Embryonic facial prominence (tissue), 1 donor: ENCODE data around the gene FAM193B.

Experiments
- DNase-seq: peaks from one replicate; pipeline ENCODE4 v3.0.0-alpha.2; 2016; ENCODE audit errors: extremely low spot score

The FAM193B gene

DNA sequence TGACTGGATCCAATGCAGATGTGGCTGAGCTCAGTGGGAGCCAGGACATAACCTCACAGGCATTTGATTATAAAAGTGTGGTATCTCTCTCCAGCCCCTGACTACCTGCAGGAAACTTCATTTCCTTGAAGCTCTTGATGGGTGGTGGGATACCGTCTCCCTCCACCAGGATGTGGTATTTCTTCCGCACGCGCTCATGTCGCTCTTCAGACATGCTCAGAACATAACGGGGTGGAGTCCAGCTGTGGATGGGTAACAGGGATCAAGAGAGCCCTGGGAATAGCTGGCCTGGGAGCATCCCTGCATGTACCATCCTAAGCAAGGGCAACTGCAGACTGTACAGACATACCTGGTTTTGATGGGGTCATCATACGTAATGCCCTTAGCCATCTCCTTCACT lies 38.8 kb downstream of the FAM193B start:
- DNase-seq: no peak

DNA sequence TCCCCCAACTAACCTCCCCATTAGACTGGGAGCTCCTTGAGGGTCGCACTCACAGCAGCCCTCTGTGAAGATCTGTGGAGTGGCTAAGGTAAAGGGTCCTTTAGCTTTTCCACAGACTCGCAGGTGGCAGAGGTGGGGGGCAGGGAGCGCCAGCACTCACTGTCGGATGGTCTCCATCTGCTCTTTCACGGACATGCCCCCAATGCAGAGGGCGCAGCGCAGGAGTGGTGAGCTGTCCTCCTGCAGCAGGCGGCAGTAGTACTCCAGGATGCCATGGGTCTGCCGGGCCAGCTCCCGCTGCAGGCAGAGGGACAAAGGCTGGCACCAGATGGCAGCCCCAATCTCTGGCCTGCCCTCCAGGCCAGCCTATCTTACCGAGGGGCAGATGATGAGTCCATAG lies 39.8 kb downstream of the FAM193B start:
- DNase-seq: no peak

DNA sequence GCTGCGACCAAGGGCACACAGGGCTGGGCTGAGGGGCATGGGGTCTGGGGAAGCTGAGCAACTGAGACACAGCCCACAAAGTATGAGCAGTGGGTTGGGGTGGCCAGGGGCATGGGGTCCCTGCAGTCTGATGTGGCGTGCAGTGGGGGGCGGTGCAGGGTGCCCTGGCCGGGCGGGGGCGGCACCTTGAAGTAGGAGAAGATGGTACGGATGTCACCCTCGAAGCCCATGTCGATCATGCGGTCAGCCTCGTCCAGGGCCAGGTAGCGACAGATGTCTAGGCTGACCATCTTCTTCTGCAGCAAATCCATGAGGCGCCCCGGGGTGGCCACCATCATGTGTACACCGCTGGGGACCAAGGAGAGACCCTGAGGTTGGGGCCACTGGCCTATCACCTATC lies 40.9 kb downstream of the FAM193B start:
- DNase-seq: no peak

DNA sequence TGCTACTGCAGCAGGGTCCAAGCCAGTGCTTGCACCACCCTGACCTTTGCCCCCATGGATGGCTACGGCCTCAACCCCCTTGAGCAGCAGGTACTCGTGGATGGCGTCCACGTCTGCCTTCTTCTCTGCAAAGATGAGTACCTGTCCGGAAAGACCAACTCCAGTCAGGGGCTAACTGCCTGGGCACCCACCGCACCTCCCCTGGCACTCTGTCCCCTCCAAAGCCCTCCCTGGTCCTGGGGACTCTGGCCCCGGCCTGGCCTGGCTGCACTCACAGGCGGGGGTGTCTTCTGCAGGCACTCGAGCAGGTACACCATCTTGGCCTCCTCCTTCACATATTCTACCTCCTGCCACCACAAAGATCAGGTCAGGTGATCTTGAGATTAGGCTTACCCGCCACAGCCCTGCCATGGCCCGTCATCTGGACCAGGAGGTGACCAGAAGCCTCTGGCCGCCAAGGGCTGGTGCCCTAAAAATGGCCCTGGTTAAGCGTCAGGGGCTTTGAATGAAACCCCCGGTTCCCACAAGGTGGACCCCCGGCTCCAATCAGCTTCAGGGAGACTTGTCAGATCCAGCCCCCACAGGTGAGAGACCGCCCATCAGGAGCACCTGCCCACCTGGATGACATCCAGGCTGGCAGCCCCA lies 41.5 kb downstream of the FAM193B start:
- no peak for DNase-seq

DNA sequence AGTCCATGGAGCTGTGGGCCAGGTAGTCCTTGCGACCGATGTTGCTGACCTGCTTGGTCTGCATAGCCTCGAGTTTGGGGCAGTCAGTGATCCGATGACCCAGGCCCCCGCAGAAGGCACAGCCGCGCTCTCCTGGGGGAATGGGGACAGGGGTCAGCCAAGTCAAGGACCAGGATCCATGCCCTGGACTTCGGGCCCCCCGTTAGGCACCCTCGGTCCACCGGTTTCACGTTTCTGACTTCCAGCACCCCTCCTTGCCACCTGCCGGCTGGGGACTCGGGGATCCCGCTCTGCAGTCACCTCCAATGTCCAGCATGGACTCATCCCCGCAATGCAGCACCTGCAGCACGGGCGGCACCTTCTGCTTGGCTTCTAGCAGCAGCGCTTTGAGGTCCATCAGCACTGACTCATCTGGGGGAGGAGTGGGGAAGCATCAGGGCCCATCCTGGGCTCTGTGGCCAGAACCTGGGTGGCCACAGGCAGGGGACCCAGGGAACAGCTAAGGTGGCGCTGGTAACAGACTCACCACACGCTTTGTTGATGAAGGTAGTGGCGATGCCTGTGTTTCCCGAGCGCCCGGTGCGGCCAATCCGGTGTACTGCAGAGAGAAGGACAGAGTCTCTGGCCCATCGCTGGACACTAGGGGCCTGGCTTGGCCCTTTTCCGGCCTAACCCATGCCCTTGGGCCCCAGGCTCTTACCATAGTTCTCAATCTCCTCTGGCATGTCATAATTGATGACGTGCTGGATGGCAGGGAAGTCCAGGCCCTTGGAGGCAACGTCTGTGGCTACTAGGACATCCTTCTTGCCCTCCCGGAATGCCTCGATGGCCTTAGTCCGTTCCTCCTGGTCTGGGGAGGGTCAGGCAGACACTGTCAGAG lies 42.3 kb downstream of the FAM193B start:
- no peak for DNase-seq

DNA sequence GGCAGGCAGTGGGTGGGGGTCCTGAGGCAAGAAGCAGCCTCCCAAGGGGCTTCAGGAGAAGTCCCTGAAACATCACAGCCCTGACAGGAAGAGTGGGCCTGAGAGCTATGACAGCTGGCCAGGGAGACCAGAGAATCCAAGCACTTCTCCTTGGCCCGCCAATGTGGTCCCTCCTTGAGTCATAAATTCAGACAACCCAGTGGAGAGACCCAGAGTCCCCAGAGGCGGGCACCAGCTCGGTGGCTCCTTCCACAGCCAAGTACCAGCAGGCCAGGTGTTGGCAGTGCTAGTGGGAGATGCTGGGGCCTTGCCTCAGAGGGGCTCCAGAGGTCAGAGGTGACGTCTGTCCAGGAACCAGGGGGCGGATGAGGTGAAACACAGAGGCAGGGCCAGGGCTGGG lies 43.2 kb downstream of the FAM193B start:
- DNase-seq: no peak

DNA sequence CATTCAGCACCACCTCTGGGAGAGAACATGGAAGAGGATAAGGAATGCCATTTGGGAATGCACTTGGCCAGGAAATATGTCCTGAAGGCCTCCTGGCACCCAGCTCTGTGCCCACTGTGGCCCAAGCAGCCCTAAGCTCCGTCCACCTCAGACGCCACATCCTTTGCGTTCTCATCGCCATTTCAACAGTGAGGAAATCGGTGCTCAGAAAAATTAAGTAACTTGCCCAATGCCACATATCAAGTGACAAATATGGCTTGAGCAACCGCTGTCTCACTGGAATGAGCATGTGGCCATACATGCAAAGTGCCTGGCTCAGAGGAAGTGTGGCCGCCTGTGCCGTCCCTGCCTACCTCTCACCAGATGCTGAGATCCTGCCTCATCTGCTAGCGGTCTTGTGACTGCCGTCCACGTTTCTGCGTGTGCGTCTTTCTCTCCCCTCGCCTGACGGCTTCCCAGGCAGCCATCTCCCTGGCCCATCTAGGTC lies 43.8 kb downstream of the FAM193B start:
- no peak for DNase-seq

DNA sequence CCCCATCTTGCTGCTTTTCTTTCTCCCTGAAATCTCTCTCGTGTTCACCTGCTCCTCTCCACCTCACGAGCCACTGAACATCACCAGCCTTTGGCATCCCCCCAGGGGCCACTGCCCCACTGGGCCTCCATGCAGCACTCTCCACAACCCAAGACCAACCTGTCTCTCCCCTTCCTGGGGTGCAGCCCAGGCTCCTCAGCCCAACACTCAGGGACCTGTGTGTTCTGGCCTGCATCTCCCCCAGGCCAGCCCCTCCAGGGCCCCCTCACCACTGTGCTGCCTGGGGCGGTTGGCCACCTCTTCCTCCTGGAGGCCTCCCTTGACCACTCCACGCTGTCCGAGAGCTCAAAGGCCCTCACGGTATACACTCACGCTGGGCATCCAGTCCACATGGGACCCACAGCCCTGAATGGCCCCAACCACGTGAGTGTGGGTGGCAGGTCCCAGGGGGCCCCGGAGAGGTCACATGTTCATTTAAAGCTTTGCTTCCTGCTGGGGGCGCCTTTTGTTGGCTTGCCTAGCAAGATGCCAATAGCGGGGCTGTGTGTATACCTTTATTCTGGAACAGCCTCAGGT lies 44.3 kb downstream of the FAM193B start:
- no peak for DNase-seq

DNA sequence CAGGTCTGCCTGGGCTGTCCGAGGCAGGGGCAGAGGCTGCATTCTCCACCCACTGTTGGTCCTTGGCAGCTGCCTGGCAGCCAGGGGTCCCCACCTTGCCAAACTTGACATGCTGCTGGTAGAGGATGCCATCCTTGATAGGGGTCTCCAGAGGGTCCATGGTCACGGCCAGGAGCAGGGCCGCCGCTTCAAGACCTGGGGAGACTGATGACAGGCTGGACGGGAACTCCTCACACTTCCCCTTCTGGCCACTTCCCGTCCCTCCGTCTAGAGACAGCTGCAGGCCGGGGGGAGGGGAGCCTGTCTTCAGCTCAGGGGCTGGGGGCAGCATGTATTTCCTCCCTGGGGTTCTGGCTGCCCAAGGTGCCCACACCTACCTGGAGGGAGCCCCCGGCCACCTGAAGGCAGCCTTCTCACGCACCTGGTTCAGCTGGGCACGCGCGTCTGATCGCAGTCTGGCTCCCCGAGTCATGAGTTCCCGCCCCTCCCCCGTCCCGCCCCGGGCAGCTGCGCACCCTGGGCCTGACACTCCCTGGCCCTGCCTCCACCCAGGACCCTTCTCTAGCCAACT lies 44.9 kb downstream of the FAM193B start, which contains the start of gene DOK3:
TSS of gene DOK3 (minus strand) at position 446 of the 571 bp plus-strand sequence. CDS start at position 160, 286 bp downstream.
- DNase-seq: no peak

DNA sequence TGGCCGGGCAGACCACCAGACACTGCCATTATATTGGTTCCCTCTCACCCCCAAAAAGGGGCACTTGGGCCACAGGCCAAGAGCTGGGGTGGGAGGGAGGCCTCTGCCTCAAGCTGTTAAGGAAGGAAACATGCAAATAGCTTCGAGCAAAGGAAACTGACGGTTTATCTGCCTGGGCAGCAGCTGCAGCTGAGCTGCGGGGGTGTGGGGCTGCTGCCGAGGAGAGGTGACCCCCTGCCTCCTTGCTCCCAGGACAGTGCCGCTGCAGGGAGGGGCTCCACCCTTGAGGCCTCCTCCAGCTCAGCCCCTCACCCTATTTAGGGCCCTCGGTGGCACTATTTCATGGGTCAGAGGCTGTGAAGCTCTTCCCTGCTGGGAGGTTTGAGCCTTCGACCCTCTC lies 45.5 kb downstream of the FAM193B start:
- no peak for DNase-seq

DNA sequence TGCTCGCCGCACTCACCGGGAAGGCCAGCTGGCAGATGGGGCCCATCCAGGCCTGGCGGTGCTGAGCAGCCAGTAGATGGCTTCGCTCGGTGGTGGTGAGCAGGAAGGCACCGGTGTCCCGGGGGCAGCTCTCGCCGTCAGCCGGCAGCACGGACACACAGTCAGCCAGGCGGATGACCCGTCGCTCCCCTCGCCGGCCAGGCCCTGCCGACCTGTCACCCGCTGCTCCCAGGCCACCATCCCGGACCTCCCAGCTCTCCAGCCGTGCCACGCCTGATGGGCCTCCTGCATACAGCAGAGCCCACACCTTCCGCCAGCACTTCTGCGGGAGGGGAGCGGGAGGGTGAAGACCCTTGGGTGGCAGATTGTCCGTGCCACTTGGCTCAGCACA lies 46.1 kb downstream of the FAM193B start:
- DNase-seq: no peak

DNA sequence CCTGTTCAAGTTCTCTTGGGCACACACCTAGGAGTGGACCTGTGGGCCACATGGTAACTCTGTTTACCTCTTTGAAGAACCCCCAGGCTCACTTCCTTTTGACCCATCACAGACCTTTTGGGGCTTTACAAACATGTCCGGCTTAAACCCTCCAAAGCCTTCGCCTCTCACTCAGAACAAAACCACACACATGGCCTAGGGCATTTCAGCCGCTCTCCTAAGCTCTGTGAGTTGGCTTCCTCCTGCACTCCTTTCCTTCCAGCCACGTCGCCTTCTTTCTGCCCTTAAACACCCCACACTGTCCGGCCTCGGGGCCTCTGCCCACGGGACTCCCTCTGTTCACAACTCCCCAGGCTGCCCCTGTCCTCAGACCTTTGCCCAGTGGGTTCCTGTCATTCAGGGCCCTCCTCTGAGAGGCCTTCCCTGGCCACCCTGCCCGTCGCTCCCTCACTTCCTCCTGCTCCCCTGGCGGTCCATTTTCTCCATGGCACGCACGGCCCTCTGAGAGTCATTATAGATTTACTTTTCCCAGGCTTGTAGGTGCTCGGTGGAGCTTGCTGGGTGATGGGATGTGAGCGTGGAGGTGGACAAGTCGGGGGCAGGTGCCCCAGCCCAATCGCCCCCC lies 46.7 kb downstream of the FAM193B start:
- no peak for DNase-seq

DNA sequence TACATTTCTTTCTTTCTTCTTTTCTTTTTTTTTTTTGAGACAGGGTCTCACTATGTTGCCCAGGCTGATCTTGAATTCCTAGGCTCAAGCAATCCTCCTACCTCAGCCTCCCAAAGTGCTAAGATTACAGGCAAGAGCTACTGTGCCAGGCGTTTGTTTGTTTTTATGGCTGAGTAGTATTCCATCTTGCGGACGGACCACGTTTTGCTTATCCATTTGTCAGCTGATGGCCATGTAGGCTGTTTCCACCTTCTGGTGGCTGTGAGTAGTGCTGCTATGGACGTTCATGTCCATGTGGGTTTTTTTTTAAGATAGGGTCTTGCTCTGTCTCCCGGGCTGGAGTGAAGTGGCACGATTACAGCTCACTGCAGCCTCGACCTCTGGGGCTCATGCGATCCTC lies 47.2 kb downstream of the FAM193B start:
- no peak for DNase-seq

DNA sequence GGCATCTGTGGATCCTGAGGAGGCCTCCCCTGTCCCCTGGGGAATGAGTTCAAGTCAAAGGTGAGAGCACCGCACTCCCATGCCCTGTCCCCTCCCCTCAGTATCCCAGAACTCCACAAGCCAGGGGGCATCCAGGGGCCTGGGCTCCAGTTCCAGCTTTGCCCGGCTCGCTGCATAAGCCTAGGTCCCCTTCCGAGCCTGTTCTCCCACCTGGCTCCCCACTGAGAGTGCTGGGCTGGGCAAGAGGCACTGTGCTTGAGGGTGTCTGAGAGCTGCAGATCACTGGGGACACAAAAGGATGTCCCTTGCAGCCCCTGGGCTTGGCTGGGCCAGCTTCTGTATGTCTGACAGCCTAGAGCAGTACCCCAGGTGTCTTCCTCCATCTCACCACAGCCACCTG lies 49.3 kb downstream of the FAM193B start:
- no peak for DNase-seq

DNA sequence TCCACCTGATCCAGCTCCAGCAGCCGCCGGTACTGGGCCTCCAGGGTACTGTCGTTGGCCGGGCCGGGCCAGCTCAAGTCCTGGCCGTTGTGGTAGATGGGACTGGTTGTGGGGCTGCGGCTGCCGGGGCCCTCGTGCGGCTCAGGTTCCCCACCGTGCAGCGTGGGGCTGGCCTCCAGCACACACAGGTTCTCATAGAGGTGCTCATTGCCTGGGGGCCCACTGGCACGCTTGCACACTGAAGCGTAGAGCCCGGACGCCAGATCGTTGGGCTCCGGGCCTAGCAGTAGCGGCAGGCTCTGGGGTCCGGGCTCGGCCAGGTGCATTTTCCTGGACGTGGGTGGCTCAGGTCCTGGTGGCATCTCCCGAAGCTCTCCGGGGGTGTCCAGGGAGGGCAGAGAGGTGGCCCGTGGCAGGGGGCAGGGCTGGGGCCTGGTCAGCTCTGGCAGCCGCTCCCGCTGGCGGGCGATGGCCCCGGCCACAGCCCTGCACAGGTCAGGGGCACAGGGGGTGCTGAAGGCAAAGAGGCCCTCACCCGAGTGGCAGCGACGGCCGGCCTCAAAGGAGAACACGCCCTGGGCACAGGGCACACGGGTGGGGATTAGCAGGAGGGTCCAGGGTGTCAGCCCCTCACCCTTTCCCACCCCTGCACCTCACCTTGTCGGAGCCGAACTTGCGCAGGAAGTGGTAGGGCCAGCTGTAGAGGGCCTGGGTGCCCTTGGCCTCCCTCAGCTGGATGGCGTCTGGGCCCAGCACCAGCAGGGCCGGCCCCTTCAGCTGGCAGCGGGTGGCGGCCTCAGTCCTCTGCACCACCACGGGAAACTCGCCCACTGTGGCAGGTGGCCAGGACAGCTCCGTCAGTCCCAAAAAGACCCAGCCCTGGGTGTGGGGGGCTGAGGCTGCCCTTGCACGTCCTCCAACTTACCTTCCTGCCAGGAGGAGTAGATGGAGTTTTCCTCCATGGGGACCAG lies 50.0 kb downstream of the FAM193B start:
- DNase-seq: no peak

DNA sequence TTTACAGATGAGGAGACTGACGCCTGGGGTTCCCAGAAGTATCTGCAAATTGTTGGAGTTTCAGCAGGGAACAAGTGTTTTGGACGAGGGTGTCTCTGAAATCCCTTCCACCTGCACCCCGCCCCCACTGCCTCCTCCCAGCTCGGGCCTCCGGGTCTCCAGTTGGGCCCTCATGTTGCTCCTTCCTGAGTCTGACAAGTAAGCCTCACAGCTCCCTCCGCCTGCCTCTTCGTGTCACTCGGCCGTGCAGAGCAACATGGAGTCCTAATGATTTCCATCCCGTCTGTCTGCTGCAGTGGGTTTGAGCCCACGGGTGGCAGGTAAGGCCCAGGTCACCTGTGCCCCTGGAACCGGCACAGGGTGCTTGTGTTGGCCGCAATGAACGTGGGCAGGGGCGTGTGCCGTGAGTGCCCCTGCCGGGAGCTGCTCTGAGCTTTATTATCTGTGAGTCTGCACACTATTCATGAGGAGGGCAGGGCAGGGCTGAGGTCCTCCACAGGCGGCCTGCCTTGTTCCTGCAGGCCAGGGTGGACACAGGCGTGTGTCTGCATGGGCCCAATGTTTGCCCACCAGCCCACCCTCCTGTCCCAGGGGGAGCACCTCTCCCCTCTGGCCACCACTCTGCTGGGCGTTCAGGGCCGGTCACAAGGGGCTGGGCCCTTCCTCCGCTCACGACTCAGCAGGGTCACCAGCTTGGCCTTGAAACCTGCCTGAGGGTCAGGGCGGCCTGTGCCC lies 50.8 kb downstream of the FAM193B start:
- no peak for DNase-seq

DNA sequence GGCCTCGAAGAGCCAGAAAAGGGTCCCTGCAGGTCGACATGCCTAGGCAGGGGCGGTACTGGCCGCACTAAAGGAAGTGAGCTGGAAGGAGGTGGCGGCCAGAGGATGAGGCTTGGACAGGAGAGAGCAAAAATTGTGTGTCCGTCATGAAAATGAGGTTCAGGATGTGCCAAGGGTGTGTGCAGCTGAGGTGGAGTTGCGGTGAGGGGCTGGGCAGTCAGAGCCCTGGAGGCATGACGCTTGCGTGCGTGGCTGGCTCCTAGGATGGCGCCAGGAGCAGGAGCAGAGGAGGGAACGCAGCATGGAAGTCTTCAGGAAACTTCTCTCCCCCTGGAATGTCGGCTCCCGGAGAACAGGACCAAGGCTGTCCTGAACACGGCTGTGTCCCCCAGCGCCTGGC lies 51.5 kb downstream of the FAM193B start:
- no peak for DNase-seq

DNA sequence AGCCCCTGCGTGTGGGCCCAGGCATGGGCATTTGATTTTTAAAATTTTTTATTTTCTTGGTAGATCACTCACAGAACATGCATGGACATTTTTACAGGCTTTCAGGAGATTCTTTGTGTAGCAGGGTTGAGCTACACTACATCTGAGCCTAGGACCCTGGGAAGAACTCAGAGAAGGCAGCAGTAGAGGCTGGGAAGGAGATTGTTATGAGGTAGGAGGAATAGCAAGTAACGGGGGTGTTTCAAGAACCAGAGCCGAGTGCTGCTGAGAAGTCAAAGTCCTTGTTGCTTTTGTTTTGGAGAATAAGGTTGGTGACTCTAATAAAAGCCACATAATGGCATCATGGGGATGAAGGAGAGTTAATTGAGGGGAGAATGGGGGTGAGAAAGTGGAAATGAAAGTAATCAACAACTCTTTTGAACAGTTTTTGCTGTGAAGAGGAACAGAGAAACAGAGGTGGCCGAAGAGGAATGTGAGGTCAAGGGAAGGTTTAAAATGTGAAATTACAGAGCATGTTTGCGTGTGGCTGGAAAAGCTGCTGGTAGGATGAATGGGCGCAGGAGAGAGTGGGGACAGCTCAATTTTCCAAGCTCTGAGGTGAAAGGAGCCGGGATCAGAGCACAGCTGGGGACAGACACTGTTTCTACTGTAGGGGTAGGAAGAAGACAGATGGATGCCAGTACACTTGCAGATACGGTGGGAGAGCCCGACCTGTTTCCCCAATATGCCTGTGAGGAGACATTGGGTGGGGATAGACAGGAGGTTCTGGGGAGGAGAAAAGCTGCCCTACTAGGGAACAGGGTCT lies 52.3 kb downstream of the FAM193B start:
- no peak for DNase-seq
